ENCODE measurements around the gene POU2F3.

GRCh38 chr11:120303004-120303637 is 63.2 kb downstream of the POU2F3 start:
- TF ChIP-seq UBTF (CRISPR knock-in tag; IDR thresholded peaks at IDR 0.05) (no peak), TAF15 (IDR thresholded peaks at IDR 0.05; ENCODE audit: low read depth, low read length, poor library complexity, severe bottlenecking) (no peak), USF2 (IDR thresholded peaks at IDR 0.05; ENCODE audit: low read depth, low read length) (no peak), USF2 (CRISPR knock-in tag; IDR thresholded peaks at IDR 0.05; ENCODE audit: borderline replicate concordance) (no peak), NFIC (IDR thresholded peaks at IDR 0.05; ENCODE audit: low read length) (no peak)
- TF ChIP-seq, protein P1, sequence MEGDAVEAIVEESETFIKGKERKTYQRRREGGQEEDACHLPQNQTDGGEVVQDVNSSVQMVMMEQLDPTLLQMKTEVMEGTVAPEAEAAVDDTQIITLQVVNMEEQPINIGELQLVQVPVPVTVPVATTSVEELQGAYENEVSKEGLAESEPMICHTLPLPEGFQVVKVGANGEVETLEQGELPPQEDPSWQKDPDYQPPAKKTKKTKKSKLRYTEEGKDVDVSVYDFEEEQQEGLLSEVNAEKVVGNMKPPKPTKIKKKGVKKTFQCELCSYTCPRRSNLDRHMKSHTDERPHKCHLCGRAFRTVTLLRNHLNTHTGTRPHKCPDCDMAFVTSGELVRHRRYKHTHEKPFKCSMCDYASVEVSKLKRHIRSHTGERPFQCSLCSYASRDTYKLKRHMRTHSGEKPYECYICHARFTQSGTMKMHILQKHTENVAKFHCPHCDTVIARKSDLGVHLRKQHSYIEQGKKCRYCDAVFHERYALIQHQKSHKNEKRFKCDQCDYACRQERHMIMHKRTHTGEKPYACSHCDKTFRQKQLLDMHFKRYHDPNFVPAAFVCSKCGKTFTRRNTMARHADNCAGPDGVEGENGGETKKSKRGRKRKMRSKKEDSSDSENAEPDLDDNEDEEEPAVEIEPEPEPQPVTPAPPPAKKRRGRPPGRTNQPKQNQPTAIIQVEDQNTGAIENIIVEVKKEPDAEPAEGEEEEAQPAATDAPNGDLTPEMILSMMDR (CRISPR knock-in tag; IDR thresholded peaks at IDR 0.05) = peak; percentile 93
- TF ChIP-seq, protein P2, sequence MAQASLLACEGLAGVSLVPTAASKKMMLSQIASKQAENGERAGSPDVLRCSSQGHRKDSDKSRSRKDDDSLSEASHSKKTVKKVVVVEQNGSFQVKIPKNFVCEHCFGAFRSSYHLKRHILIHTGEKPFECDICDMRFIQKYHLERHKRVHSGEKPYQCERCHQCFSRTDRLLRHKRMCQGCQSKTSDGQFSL (CRISPR knock-in tag; IDR thresholded peaks at IDR 0.05) = no peak
